Activated CD8-positive, alpha-beta memory T cell treated with anti-CD3 and anti-CD28 coated beads for 4 hours (primary cell): ENCODE results near the gene IMP4.
"Not testable (repeated sequence)": the region's sequence is repeated elsewhere in the genome, so short reads cannot be mapped to it uniquely, and the experiment has no call there.

Experiments
- DNase-seq, 2 donors: peaks; one replicate each; pipeline ENCODE4 v3.0.0-alpha.2; 2020; ENCODE audit warnings: low read depth in 2 of 2

IMP4 gene

GRCh38 chr2:130342533-130343275 is at the start of gene IMP4:
TSS of gene IMP4 (plus strand) at chr2:130342897. CDS start at chr2:130342933, 36 bp downstream.
- DNase-seq = peak; percentile 84 to 91

GRCh38 chr2:130300258-130300969 is 42.3 kb upstream of the IMP4 start:
- DNase-seq = no peak

- no peak for DNase-seq
Observed at GRCh38 chr2:130300970-130301348, 41.7 kb upstream of the IMP4 start.

- DNase-seq = no peak
Observed at GRCh38 chr2:130302164-130302886, 40.4 kb upstream of the IMP4 start.

- DNase-seq = no peak
Observed at GRCh38 chr2:130303169-130303568, 39.5 kb upstream of the IMP4 start.

GRCh38 chr2:130304726-130305125 is 38.0 kb upstream of the IMP4 start:
- DNase-seq = no peak

GRCh38 chr2:130307850-130308249 is 34.8 kb upstream of the IMP4 start:
- DNase-seq = no peak

GRCh38 chr2:130310881-130311280 is 31.8 kb upstream of the IMP4 start:
- no peak for DNase-seq

- DNase-seq = no peak
Observed at GRCh38 chr2:130313812-130314334, 28.8 kb upstream of the IMP4 start.

- no peak for DNase-seq
Observed at GRCh38 chr2:130314377-130314776, 28.3 kb upstream of the IMP4 start.

GRCh38 chr2:130316596-130316995 is 26.1 kb upstream of the IMP4 start:
- DNase-seq = no peak

GRCh38 chr2:130318906-130319305 is 23.8 kb upstream of the IMP4 start:
- no peak for DNase-seq

GRCh38 chr2:130319536-130319935 is 23.2 kb upstream of the IMP4 start:
- no peak for DNase-seq

GRCh38 chr2:130327703-130328527 is 14.8 kb upstream of the IMP4 start:
- DNase-seq = no peak

- no peak for DNase-seq
Observed at GRCh38 chr2:130328710-130329109, 14.0 kb upstream of the IMP4 start.

GRCh38 chr2:130332271-130333073 is 10.2 kb upstream of the IMP4 start:
- peak; percentile 35 to 37 for DNase-seq

GRCh38 chr2:130333253-130333652 is 9.4 kb upstream of the IMP4 start:
- not testable (repeated sequence) for DNase-seq

GRCh38 chr2:130334026-130334425 is 8.7 kb upstream of the IMP4 start:
- no peak for DNase-seq

GRCh38 chr2:130335226-130335625 is 7.5 kb upstream of the IMP4 start:
- DNase-seq = no peak

- DNase-seq = no peak
Observed at GRCh38 chr2:130336150-130336876, 6.4 kb upstream of the IMP4 start.
